IgD-negative memory B cell (primary cell): ENCODE results near the gene ITK. TPM values are rescaled to one million over a fixed set of nuclear protein-coding genes. Genes with fewer than 3 reads are reported as not detected.
A peak's percentile ranks its signal among the peaks of the same experiment; 100 is the strongest.
"Not testable (repeated sequence)": the region's sequence is repeated elsewhere in the genome, so short reads cannot be mapped to it uniquely, and the experiment has no call there.

ENCODE experiments used
- H3K27ac Mint-ChIP-seq, 3 donors: one replicate each; pipeline ENCODE4 v1.8.0; 2020 to 2022; ENCODE audit warnings: mild to moderate bottlenecking in 3 of 3, mixed read lengths in 3 of 3, moderate library complexity in 1 of 3
- H3K27me3 Mint-ChIP-seq: one replicate; pipeline ENCODE4 v1.8.0; 2021; ENCODE audit warnings: mixed read lengths
- H3K36me3 Mint-ChIP-seq: one replicate; pipeline ENCODE4 v1.8.0; 2020; ENCODE audit warnings: mild to moderate bottlenecking, mixed read lengths
- H3K4me1 Mint-ChIP-seq, 3 donors: one replicate each; pipeline ENCODE4 v1.8.0; 2020 to 2022; ENCODE audit warnings: mixed read lengths in 3 of 3, mild to moderate bottlenecking in 1 of 3
- H3K4me3 Mint-ChIP-seq, 4 donors: one replicate each; pipeline ENCODE4 v1.8.0; 2020 to 2022; ENCODE audit warnings: mild to moderate bottlenecking in 4 of 4, mixed read lengths in 4 of 4, moderate library complexity in 3 of 4
- H3K9me3 Mint-ChIP-seq, 3 donors: one replicate each; pipeline ENCODE4 v1.8.0; 2020 to 2021; ENCODE audit warnings: mixed read lengths in 3 of 3, mild to moderate bottlenecking in 1 of 3
- polyA plus RNA-seq: library from polyadenylated mRNA; unstranded; fragments of 300-500 nt; fragmentation: Illumina TruSeq; gene quantifications from one replicate; pipeline ENCODE4 v1.2.3, GENCODE V29; 2021

ITK gene
- polyA plus RNA-seq, 1 donor from 2014 or later = 5.6 TPM

DNA sequence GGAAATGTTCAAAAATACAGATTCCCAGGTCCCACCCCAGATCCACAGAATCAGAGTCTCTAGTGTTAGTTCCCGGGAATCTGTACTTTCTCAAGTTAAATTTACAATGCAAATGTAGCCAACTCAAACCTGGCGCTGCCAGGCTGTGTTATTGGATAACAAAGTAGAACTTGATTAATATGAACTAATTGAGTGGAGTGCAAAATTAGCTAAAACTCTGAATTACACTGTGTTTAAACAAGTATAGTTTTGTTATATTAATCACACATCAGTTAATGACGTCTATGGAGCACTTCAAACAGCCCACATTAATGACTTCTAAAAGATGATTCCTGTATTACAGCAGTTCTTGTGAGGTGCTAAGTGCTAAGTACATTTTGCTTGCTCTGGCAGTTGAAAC lies 52.9 kb downstream of the ITK start:
- peaks cover 0 to 1% (median 0%) of the 10 kb centered on the region in 3 donors for H3K4me1 Mint-ChIP-seq
- no peaks in the 10 kb centered on the region for H3K9me3 Mint-ChIP-seq
- H3K27ac Mint-ChIP-seq = no peak overlapping the region
- H3K4me3 Mint-ChIP-seq = no peak overlapping the region
- no peaks in the 10 kb centered on the region for H3K27me3 Mint-ChIP-seq
- peaks cover 3% of the 10 kb centered on the region for H3K36me3 Mint-ChIP-seq

DNA sequence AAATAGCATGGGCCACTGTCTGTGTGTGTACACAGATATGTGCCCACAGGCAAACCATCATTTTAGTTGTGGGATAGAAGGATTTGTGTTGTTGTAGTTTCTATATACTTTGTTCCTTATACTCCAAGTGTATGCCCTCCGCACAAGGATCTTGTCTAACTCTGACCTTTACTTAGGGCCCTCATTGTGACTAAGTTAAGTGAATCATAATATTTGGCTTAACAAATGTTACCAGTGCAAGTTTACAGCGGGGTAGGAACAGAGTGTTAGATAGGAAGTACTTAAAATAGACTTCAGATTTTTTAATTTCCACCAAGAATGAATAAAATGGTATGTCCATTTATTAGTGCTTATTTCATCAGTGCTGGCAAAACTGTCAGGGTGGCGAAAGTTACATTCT lies 55.8 kb downstream of the ITK start:
- H3K27me3 Mint-ChIP-seq = no peaks in the 10 kb centered on the region
- H3K27ac Mint-ChIP-seq = no peak overlapping the region
- H3K4me3 Mint-ChIP-seq = no peak overlapping the region
- H3K36me3 Mint-ChIP-seq = peaks cover 1% of the 10 kb centered on the region
- no peaks in the 10 kb centered on the region for H3K9me3 Mint-ChIP-seq
- H3K4me1 Mint-ChIP-seq = peaks cover 0 to 1% (median 0%) of the 10 kb centered on the region in 3 donors

DNA sequence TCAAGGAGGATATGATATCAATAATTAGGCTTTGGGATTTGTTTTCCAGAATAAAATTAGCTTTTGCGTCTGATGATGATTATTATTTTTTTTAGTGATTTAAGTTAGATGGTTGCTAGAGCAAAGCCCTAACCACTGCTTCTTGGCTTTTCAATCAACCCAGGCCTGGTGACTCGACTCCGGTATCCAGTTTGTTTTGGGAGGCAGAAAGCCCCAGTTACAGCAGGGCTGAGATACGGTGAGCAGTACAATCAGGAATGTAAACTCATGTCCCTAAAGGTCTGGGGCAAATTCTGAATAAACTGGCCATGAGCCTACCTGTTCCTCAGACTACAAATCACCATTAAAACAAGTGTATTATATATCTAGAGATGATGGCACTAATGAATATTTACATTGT lies 60.8 kb downstream of the ITK start:
- H3K4me1 Mint-ChIP-seq = peaks cover 0 to 1% (median 0%) of the 10 kb centered on the region in 3 donors
- no peak overlapping the region for H3K27ac Mint-ChIP-seq
- H3K36me3 Mint-ChIP-seq = peaks cover 2% of the 10 kb centered on the region
- H3K4me3 Mint-ChIP-seq = no peak overlapping the region
- no peaks in the 10 kb centered on the region for H3K9me3 Mint-ChIP-seq
- H3K27me3 Mint-ChIP-seq = no peaks in the 10 kb centered on the region

DNA sequence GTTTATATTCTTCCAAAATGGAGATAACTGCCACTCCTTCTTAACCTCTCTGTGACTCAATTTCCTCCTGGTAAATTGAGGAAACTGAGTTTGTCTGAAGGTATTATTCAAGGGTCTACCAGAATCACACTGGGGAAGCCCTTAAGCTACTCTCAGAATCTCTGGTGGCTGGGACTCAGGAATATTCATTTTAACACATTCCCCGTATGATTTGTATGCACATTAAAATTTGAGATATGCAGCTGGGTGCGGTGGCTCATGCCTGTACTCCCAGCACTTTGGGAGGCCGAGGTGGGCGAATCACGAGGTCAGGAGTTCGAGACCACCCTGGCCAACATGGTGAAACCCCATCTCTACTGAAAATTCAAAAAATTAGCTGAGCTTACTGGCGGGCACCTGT lies 64.1 kb downstream of the ITK start:
- H3K27me3 Mint-ChIP-seq, H3K27ac Mint-ChIP-seq, H3K4me3 Mint-ChIP-seq, H3K36me3 Mint-ChIP-seq, H3K9me3 Mint-ChIP-seq: not testable (repeated sequence)
- peaks cover 6 to 13% (median 10%) of the 10 kb centered on the region in 3 donors for H3K4me1 Mint-ChIP-seq

DNA sequence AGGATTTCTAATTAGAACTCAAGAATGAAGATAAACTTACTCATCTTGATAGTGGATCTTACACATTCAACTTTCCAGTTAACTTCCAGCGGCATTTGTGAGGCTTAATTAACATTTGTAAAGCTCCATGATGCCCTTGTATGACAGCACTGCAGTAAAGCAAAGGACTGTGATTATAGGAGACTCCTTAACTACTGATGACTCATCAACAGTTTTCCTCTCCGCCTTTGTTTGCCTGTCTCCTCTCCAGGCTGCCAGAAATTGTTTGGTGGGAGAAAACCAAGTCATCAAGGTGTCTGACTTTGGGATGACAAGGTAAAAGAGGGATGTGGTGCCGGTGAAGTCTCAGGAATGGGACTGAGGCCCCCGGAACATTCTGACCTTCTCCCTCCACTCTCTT lies 64.8 kb downstream of the ITK start:
- Mint-ChIP-seq H3K4me1 (peaks cover 6 to 13% (median 10%) of the 10 kb centered on the region in 3 donors), H3K27me3 (no peaks in the 10 kb centered on the region), H3K4me3 (no peak overlapping the region), H3K9me3 (no peaks in the 10 kb centered on the region), H3K36me3 (peaks cover 6% of the 10 kb centered on the region), H3K27ac (no peak overlapping the region)

DNA sequence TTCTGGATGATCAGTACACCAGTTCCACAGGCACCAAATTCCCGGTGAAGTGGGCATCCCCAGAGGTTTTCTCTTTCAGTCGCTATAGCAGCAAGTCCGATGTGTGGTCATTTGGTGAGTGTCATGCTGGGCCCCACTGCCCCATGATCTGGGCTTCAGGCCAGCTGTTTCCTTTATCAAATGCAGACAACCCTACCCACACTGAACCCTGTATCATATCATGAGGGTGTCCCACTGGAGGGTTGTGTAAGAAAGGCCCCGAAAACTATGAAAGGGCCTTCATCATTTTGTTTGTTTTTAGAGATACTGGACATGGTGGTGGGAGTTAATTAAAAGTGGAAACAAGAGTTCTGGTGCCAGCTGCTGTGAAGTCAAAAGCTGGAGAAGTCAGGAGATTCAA lies 65.2 kb downstream of the ITK start:
- Mint-ChIP-seq H3K27ac (no peak overlapping the region), H3K36me3 (peaks cover 6% of the 10 kb centered on the region), H3K4me1 (peaks cover 6 to 13% (median 10%) of the 10 kb centered on the region in 3 donors), H3K4me3 (no peak overlapping the region), H3K9me3 (no peaks in the 10 kb centered on the region), H3K27me3 (no peaks in the 10 kb centered on the region)

DNA sequence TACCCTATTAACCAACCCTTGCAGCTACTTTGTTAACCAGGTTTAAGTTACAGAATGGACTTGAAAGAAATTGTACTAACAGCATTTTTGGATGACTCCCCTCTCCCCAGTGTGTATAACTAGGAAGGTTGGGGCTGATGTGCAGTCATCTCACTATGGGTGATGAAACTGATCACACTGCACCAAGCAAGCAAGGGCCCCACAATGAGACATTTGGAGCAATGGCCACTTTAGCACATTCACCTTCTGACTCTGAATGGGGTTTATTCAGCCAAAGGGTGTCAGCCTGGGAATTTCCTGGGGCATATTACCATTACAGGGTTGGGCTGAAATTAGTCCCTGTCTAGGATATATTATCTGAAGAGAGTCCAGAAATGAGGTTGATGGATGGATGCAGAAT lies 66.6 kb downstream of the ITK start:
- no peaks in the 10 kb centered on the region for H3K9me3 Mint-ChIP-seq
- H3K27me3 Mint-ChIP-seq = no peaks in the 10 kb centered on the region
- H3K27ac Mint-ChIP-seq = peak overlapping the region in 2 of 3 donors; percentile 17 to 46
- H3K4me1 Mint-ChIP-seq = peaks cover 6 to 13% (median 10%) of the 10 kb centered on the region in 3 donors
- H3K36me3 Mint-ChIP-seq = peaks cover 6% of the 10 kb centered on the region
- H3K4me3 Mint-ChIP-seq = no peak overlapping the region

DNA sequence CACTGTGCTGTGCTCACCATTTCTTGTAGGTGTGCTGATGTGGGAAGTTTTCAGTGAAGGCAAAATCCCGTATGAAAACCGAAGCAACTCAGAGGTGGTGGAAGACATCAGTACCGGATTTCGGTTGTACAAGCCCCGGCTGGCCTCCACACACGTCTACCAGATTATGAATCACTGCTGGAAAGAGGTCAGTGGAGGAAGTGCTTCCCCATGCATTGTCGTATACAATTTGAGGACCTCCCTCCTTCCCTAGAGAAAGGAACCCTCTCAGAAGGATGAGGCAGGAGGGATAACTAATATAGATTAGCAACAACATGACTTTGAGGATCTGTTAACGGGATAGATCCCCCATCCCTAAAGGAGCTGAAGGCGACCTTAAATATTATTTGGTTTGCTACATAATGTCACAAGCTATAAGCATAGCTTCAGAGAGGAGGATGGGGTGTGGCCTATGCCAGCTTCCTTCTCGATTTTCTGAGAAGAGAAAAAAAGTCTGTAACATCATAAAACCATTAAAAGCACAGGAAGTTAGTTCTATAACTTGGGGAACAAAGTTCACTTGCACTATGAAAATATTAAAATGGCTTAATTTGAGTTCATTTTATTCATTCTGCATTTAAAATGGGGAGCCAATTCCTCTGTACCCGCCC lies 68.3 kb downstream of the ITK start:
- Mint-ChIP-seq H3K27ac (peak overlapping the region in 1 of 3 donors; percentile 32), H3K4me1 (peaks cover 17 to 24% (median 18%) of the 10 kb centered on the region in 3 donors), H3K4me3 (no peak overlapping the region), H3K9me3 (no peaks in the 10 kb centered on the region), H3K36me3 (peaks cover 6% of the 10 kb centered on the region), H3K27me3 (no peaks in the 10 kb centered on the region)

DNA sequence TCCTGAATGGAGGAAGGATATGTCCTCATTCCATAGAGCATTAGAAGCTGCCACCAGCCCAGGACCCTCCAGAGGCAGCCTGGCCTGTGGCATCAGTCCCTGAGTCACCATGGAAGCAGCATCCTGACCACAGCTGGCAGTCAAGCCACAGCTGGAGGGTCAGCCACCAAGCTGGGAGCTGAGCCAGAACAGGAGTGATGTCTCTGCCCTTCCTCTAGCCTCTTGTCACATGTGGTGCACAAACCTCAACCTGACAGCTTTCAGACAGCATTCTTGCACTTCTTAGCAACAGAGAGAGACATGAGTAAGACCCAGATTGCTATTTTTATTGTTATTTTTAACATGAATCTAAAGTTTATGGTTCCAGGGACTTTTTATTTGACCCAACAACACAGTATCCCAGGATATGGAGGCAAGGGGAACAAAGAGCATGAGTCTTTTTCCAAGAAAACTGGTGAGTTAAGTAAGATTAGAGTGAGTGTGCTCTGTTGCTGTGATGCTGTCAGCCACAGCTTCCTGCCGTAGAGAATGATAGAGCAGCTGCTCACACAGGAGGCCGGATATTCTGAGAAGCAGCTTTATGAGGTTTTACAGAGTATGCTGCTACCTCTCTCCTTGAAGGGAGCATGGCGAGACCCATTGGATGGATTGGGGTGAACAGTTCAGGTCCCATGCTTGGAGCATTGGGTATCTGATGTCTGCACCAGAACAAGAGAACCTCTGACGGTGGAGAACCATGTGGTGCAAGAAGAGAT lies 72.2 kb downstream of the ITK start:
- Mint-ChIP-seq H3K36me3 (peaks cover 4% of the 10 kb centered on the region), H3K9me3 (no peaks in the 10 kb centered on the region), H3K27me3 (no peaks in the 10 kb centered on the region), H3K27ac (peak overlapping the region; percentile 75 to 89 (median 87)), H3K4me3 (peak overlapping the region in 2 of 4 donors; percentile 63 to 88), H3K4me1 (peaks cover 17 to 25% (median 18%) of the 10 kb centered on the region in 3 donors)

DNA sequence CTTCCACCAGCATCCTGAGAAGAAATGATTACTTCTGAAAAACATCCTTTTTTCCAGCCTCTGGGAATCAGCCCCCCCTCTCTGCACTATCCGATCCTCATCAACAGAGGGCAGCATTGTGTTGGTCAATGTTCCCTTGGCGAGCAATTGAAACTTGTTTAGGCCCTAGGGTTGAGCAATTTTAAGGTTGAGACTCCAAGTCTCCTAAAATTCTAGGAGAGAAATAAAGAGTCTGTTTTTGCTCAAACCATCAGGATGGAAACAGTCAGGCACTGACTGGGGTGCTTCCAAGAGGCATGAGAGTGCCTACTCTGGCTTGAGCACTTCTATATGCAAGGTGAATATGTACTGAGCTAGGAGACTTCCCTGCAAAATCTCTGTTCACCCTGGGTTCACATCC lies 72.9 kb downstream of the ITK start:
- Mint-ChIP-seq H3K4me3 (peak overlapping the region in 2 of 4 donors; percentile 63 to 88), H3K9me3 (no peaks in the 10 kb centered on the region), H3K36me3 (peaks cover 3% of the 10 kb centered on the region), H3K27me3 (no peaks in the 10 kb centered on the region), H3K4me1 (peaks cover 17 to 23% (median 18%) of the 10 kb centered on the region in 3 donors), H3K27ac (peak overlapping the region; percentile 75 to 89 (median 87))

DNA sequence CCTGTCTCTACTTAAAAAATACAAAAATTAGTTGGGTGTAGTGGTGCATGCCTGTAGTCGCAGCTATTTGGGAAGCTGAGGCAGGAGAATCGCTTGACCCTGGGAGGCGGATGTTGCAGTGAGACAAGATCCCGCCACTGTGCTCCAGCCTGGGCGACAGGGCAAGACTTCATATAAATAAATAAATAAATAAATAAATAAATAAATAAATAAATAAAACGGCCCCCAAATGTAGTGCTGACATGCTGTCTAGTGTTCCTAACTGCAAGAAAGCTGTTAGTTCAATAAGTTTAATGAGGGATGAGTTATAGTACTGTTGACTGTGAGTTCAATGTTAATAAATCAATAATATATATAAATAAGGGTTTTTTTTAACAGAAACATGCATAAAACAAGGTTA lies 77.8 kb downstream of the ITK start:
- H3K9me3 Mint-ChIP-seq = no peaks in the 10 kb centered on the region
- peaks cover 4% of the 10 kb centered on the region for H3K36me3 Mint-ChIP-seq
- no peaks in the 10 kb centered on the region for H3K27me3 Mint-ChIP-seq
- H3K4me3 Mint-ChIP-seq = peak overlapping the region in 1 of 4 donors; percentile 61
- H3K27ac Mint-ChIP-seq = no peak overlapping the region
- peaks cover 8 to 17% (median 15%) of the 10 kb centered on the region in 3 donors for H3K4me1 Mint-ChIP-seq

DNA sequence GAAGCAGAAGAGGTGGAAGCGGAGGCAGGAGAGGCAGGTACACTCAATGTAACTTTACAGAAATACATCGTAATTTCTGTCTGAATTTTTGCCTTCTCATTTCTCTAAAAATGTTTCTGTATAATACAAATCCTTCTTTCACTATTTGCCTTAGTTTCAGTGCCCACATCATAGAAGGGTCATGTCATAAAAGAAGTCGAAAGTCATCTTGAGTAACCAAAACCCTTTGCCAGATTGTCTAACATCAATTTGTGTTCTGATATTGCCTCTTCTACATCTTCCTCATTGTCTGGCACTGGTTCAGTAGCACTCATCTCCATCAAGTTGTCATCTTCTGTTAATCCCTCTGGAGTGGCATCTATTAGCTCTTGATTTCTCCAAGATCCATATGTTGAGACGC lies 79.1 kb downstream of the ITK start:
- Mint-ChIP-seq H3K27ac (no peak overlapping the region), H3K4me3 (no peak overlapping the region), H3K9me3 (no peaks in the 10 kb centered on the region), H3K27me3 (no peaks in the 10 kb centered on the region), H3K4me1 (peaks cover 14 to 24% (median 23%) of the 10 kb centered on the region in 3 donors), H3K36me3 (peaks cover 4% of the 10 kb centered on the region)

DNA sequence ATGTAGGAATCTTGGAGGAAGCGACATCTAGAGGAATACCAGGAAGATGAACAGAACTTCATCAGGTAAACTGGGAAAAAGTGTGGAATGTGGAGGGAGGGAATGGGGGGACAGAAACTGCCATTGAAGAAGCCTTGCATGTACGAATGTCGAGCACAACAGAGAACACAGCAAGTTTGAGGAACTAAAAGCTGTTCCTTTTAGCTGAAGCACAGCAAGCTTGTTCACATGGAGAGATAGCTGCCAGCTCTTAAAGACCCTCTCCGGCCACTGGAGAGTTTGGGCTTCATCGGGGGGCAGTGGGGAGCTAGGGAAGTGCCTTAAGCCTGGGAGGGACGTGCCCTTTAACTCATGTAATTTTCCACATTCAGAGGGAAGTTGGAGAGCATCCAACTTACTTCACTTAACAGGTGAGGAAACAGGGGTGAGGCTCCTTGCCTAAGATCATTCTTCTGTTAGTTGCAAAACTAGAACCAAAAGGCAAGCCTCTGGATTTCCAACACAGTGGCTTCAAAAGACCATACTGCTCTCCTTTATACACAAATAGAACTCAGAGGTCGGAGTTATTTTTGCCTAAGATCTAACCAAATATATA lies 83.0 kb downstream of the ITK start:
- Mint-ChIP-seq H3K36me3 (peaks cover 6% of the 10 kb centered on the region), H3K4me1 (peaks cover 32 to 39% (median 35%) of the 10 kb centered on the region in 3 donors), H3K27ac (peak overlapping the region; percentile 43 to 95 (median 76)), H3K9me3 (no peaks in the 10 kb centered on the region), H3K4me3 (peak overlapping the region in 3 of 4 donors; percentile 44 to 80 (median 54)), H3K27me3 (no peaks in the 10 kb centered on the region)

DNA sequence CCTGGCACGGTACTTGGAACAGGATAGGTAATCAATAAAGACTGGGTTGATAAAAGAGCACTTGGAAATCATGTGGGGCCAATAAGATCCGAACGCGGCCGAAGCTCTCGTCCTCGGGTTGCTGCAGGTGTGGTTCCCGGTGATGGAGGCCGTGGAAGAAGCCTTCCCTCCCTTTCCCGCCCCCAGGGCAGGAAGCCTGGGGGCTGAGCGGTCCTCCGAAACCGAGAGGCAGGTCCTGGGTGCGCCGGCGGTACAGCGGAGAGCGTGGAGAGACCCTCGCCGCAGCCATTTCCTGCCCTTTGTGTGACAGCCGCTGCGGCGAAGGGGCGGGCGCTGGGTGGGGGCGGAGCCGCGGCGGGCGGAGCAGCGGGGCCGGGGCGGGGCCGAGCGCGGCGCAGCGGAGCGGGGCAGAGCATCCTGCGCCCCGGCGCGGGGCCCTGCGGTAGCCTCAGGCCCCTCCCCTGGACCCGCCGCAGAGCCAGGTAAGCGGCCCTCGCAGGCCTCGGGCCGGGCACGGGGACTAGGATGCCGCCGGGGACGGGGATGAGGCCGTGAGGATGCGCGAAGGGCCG lies 85.2 kb downstream of the ITK start, which contains the start of gene CYFIP2:
CYFIP2 (plus strand) TSS at position 410 of the 572 bp plus-strand sequence. CDS start 19,239 bp downstream, outside the sequence.
- peaks cover 49 to 52% (median 50%) of the 10 kb centered on the region in 3 donors for H3K4me1 Mint-ChIP-seq
- H3K36me3 Mint-ChIP-seq = peaks cover 9% of the 10 kb centered on the region
- no peaks in the 10 kb centered on the region for H3K27me3 Mint-ChIP-seq
- peak within 1 kb of the TSS; percentile 95 to 98 (median 97) for H3K4me3 Mint-ChIP-seq
- H3K27ac Mint-ChIP-seq = peak within 1 kb of the TSS; percentile 95 to 99 (median 99)
- no peaks in the 10 kb centered on the region for H3K9me3 Mint-ChIP-seq
